Ovary (tissue), 9 donors: ENCODE data around the gene GRID2. TPM values are rescaled to one million over a fixed set of nuclear protein-coding genes. Genes with fewer than 3 reads are reported as not detected.

Experiments
- DNase-seq, 5 donors: peaks; one replicate each; pipeline ENCODE4 v3.0.0-alpha.2; 2019 to 2020
- H3K27ac ChIP-seq, 2 donors: fragments of 200-600 bp; one replicate each; pipeline versions ENCODE4 v1.5.1 to v1.8.0; 2019 to 2022
- H3K27me3 ChIP-seq: fragments of 200-600 bp; one replicate; pipeline ENCODE4 v1.8.0; 2022
- H3K36me3 ChIP-seq: fragments of 200-600 bp; sonication (generic); one replicate; pipeline ENCODE4 v1.5.1; 2019
- H3K4me1 ChIP-seq: one replicate; pipeline ENCODE4 v1.8.1; 2013; ENCODE audit warnings: mild to moderate bottlenecking, moderate library complexity; ENCODE audit not compliant: insufficient read depth
- H3K4me3 ChIP-seq: fragments of 200-600 bp; sonication (generic); one replicate; pipeline ENCODE4 v1.5.1; 2017
- H3K9me3 ChIP-seq, 2 donors: fragments of 200-600 bp in 1 of 2; sonication (generic) in 1 of 2; one replicate each; pipeline versions ENCODE4 v1.5.1 to v1.8.1; 2013 to 2019; ENCODE audit warnings: mild to moderate bottlenecking in 1 of 2, moderate library complexity in 1 of 2
- EP300 ChIP-seq: sonication (generic); formaldehyde crosslinking; IDR thresholded peaks from one replicate; pipeline ENCODE4 v1.6.1; 2017; ENCODE audit warnings: antibody characterized with exemption
- POLR2A ChIP-seq: fragments of 450-650 bp; IDR thresholded peaks from one replicate; pipeline ENCODE4 v1.6.1; 2017; ENCODE audit warnings: antibody characterized with exemption, mild to moderate bottlenecking, moderate library complexity
- WGBS, 3 donors: extraction: QIAGEN DNeasy Blood & Tissue Kit in 1 of 3; methylation state at CpG; one replicate each; pipeline versions ENCODE4 v1.1.5 to v1.1.7; 2013 to 2017; 5-methylcytosine and 5-hydroxymethylcytosine counted together
- intact Hi-C, 4 donors: fragments of 100-400 bp; cut with DNase I; formaldehyde crosslinking; loops; one replicate each; pipeline versions ENCODE4 v1.11.0 to v1.15.1; 2022 to 2023
- polyA plus RNA-seq, 2 donors: library from polyadenylated mRNA; stranded (reverse); fragments of 200-250 nt in 1 of 2; fragments of 350-450 nt in 1 of 2; fragmentation: Illumina TruSeq in 1 of 2; extraction: RNeasy Lipid Tissue Mini Kit (QIAGEN cat#74804) in 1 of 2; gene quantifications; one replicate each; pipeline ENCODE4 v1.2.3, GENCODE V29; 2013 to 2014
- total RNA-seq, 7 donors: library from RNA; depleted of rRNA in 2 of 7; stranded (reverse); fragments of >200 nt in 2 of 7; fragmentation: NEBNext Ultra II Directional in 3 of 7; extraction: Animal tissue kit (Norgen Biotek cat#: 25700) in 3 of 7; gene quantifications; one replicate each; pipeline versions ENCODE4 v1.1.0 to v1.2.4, GENCODE V29; 2016 to 2023
- TF ChIP-seq, protein P1 (sequence below), 3 donors: fragments of 450-650 bp in 2 of 3; fragments of 200-600 bp in 1 of 3; IDR thresholded peaks; one replicate each; pipeline versions ENCODE4 v1.5.1 to v1.8.0; 2016 to 2022; ENCODE audit warnings: antibody characterized with exemption in 3 of 3, mild to moderate bottlenecking in 1 of 3
- donor health status: DM: no; HTN: no; CAD: no; lungs with moderate emphysema.
- donor health status: DM: no; HTN: no; CAD: no.
- donor health status: Bipolar disorder and iron deficiency.
- donor health status: DM: yes; HTN: yes; CAD: no.
- donor health status: DM: no; HTN: no; CAD: no.
- donor health status: DM: yes; HTN: yes; CAD: no.

The GRID2 gene
- total and polyA plus RNA-seq, 9 donors = 0.65 to 6.8 (median 2.6) TPM

DNA sequence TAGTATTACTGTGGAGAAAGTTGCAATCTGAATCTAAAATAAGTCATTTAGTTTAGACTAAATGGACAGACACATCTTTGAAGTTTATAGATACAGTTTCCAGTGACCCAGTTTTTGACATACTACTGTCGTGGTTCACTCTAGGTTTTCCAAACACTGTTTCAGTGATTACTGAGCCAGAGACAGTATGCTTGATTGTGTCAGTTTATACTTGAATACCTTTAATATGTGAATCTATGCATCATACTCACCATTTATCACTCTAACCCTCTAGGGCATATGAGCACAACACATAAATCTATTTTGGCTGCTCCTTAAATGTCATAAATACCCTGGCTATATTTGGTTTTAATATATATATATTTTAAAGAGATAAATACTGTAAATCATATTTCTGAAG, 173.5 kb downstream of the GRID2 start:
- WGBS, 3 donors = 23 to 48% (median 48%) methylated on average over 1 of the region's 1 CpG
- TF ChIP-seq, protein P1, sequence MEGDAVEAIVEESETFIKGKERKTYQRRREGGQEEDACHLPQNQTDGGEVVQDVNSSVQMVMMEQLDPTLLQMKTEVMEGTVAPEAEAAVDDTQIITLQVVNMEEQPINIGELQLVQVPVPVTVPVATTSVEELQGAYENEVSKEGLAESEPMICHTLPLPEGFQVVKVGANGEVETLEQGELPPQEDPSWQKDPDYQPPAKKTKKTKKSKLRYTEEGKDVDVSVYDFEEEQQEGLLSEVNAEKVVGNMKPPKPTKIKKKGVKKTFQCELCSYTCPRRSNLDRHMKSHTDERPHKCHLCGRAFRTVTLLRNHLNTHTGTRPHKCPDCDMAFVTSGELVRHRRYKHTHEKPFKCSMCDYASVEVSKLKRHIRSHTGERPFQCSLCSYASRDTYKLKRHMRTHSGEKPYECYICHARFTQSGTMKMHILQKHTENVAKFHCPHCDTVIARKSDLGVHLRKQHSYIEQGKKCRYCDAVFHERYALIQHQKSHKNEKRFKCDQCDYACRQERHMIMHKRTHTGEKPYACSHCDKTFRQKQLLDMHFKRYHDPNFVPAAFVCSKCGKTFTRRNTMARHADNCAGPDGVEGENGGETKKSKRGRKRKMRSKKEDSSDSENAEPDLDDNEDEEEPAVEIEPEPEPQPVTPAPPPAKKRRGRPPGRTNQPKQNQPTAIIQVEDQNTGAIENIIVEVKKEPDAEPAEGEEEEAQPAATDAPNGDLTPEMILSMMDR (IDR thresholded peaks at IDR 0.05) = no peak
- no peak for TF ChIP-seq EP300
- TF ChIP-seq POLR2A = no peak
- Histone ChIP-seq H3K9me3 (no peaks in the 10 kb centered on the region), H3K27me3 (no peaks in the 10 kb centered on the region), H3K4me1 (no peaks in the 10 kb centered on the region), H3K4me3 (no peak overlapping the region), H3K27ac (no peak overlapping the region), H3K36me3 (no peaks in the 10 kb centered on the region)
- intact Hi-C loops = no loop called here
- no peak for DNase-seq

DNA sequence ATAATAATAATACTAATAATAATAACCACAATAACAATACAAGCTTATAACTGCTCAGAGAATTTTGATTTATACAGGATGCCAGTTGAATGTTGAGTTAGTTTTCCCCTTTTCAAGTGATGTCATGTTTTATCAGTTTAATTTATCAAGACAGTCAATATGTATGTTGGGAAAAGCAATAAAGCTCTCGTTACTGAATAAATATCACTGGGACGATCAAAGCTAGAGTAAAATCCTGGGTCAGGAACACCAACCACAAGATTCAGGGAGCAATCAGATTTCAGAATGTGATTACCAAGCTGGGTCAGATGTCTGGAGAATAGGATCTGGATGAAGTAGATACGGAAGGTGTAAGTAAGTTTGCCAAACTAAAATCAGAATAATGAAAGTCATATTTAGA, 179.6 kb downstream of the GRID2 start:
- Histone ChIP-seq H3K9me3 (no peaks in the 10 kb centered on the region), H3K4me3 (no peak overlapping the region), H3K4me1 (no peaks in the 10 kb centered on the region), H3K27me3 (no peaks in the 10 kb centered on the region), H3K27ac (no peak overlapping the region), H3K36me3 (no peaks in the 10 kb centered on the region)
- no peak for TF ChIP-seq EP300
- no peak for DNase-seq
- WGBS, 3 donors = 80 to 88% (median 82%) methylated on average over 3 of the region's 3 CpGs
- intact Hi-C loops = no loop called here

DNA sequence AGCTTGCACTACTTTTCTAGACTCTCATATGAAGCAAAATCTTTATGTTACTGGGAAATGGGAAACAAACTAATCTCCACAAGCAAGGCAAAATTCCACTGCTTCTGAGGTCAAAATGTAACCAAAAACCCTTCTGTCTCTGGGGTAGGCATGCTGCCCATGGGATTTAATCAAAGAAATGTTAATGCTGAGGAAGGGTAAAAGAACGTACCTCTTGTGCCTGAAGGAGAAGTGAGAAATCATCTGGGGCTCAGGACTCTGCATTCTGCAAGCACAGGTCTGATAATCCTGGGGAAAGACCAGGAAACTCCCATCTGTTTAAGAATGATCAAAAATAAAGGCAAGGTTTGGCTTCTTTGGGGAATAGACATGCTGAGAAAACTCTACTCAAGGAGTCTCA, 184.7 kb downstream of the GRID2 start:
- intact Hi-C loops = no loop called here
- TF ChIP-seq, protein P1 (IDR thresholded peaks at IDR 0.05) = no peak
- no peak for TF ChIP-seq EP300
- no peak overlapping the region for H3K27ac ChIP-seq
- H3K9me3 ChIP-seq = no peaks in the 10 kb centered on the region
- DNase-seq = no peak
- H3K4me3 ChIP-seq = no peak overlapping the region
- 60 to 79% (median 68%) methylated on average over 1 of the region's 1 CpG for WGBS, 3 donors
- no peaks in the 10 kb centered on the region for H3K4me1 ChIP-seq
- no peaks in the 10 kb centered on the region for H3K36me3 ChIP-seq
- no peaks in the 10 kb centered on the region for H3K27me3 ChIP-seq

DNA sequence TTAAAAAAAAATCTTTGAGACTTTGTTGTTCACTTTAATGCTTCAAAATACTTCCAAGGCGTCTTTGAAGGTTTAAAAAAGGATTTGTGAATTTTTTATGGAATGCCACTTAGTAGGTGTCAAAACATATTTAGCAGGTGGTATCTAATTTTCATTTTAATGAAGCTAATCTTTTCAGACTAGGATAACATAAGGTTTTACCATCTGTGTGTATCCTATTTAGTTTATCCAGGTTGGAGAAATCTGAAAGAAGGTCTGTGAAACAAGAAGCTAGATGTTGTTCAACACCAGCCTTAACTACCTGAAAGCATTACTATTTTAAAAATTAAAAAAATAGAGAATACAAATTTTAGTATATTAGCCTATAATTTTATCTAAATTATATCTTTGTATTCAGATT, 193.4 kb downstream of the GRID2 start:
- intact Hi-C loops = no loop called here
- H3K9me3 ChIP-seq = no peaks in the 10 kb centered on the region
- WGBS, 3 donors = 45 to 63% (median 61%) methylated on average over 1 of the region's 1 CpG
- H3K4me1 ChIP-seq = no peaks in the 10 kb centered on the region
- no peak for DNase-seq
- no peak overlapping the region for H3K27ac ChIP-seq
- TF ChIP-seq POLR2A (no peak), EP300 (no peak)
- TF ChIP-seq, protein P1 (IDR thresholded peaks at IDR 0.05) = no peak
- H3K36me3 ChIP-seq = no peaks in the 10 kb centered on the region
- no peak overlapping the region for H3K4me3 ChIP-seq
- no peaks in the 10 kb centered on the region for H3K27me3 ChIP-seq

DNA sequence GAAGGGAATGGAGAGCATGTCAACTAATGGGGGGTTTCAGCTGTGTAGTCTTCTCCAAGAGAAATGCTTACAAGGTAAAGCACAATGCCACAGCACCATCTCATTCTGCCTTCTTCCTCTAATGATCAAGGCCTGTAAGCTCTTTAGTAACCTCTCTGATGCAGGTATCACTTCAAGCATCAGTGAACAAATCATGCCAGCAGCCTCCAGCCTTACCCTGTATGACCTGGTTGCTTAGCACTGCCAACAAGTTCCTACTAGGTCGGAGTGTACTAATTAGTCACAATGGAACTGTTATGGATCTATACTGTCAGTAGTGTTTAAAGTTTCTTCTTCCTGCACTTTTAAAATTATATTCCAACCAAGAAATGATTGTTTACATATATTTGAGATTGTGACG, 197.7 kb downstream of the GRID2 start:
- H3K36me3 ChIP-seq = no peaks in the 10 kb centered on the region
- H3K9me3 ChIP-seq = no peaks in the 10 kb centered on the region
- no peak overlapping the region for H3K27ac ChIP-seq
- intact Hi-C loops = no loop called here
- H3K4me1 ChIP-seq = no peaks in the 10 kb centered on the region
- H3K4me3 ChIP-seq = no peak overlapping the region
- DNase-seq = no peak
- TF ChIP-seq, protein P1 (IDR thresholded peaks at IDR 0.05) = no peak
- no peak for TF ChIP-seq EP300
- TF ChIP-seq POLR2A = no peak
- no peaks in the 10 kb centered on the region for H3K27me3 ChIP-seq
- 80 to 92% (median 90%) methylated on average over 2 of the region's 2 CpGs for WGBS, 3 donors
